IPS DF 19.7 (cell line): ENCODE measurements around the gene COPRS.
"Not testable (repeated sequence)": the region's sequence is repeated elsewhere in the genome, so short reads cannot be mapped to it uniquely, and the experiment has no call there.

Source experiments
- DNase-seq: peaks from one replicate; pipeline ENCODE4 v3.0.0-alpha.2; 2013; ENCODE audit warnings: low read depth, low spot score

The COPRS gene

DNA sequence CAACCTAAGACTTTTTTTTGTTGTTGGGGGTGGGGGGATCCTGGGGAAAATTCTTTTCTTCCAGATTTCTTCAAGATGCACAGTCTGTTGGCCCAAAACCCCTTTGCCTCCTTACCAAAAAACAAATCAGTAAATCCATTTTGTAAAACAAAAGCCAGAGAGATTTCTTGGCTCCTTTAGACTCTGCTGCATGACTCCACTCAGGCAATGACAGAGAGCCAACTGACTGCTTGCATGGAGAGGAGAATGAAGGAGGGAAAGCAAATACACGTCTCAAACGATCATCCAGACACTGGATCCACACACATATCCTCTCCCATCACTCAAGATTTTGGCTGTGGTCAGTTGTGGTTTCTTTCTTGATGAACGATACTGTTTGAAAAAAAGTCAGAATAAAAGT, 13.8 kb downstream of the COPRS start:
- DNase-seq: no peak

DNA sequence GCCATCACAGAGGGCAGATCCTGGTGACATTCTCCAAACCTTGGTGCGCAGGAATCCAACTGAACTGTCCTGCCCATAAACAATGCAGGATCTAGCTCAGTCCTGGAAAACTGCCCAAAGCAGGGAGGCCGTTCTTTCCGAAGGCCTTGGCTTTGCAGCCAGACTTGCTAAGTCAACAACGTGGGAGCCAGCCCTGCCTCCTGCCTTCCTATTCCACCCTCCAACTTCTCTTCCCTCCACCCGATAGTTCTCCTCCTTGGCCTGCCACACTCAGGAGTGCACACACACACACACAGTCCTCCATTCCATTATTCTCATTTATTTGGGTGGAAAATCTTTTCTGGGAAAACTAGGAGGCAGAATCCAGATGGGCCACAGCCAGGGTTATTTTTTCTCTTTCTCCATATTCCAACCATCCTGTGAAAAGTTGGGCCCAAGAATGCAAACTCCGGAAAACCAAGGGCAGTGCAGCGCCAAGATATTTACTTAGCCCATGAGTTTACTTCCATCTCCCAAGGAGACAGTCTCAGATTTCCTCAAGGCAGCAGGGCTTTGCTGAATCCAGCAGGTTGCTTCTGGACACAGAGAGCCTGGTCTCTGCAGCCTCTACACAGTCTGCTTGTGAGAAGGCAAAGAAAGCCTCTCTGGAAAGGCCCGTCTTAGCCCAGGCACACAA, 15.8 kb downstream of the COPRS start:
- DNase-seq: no peak

DNA sequence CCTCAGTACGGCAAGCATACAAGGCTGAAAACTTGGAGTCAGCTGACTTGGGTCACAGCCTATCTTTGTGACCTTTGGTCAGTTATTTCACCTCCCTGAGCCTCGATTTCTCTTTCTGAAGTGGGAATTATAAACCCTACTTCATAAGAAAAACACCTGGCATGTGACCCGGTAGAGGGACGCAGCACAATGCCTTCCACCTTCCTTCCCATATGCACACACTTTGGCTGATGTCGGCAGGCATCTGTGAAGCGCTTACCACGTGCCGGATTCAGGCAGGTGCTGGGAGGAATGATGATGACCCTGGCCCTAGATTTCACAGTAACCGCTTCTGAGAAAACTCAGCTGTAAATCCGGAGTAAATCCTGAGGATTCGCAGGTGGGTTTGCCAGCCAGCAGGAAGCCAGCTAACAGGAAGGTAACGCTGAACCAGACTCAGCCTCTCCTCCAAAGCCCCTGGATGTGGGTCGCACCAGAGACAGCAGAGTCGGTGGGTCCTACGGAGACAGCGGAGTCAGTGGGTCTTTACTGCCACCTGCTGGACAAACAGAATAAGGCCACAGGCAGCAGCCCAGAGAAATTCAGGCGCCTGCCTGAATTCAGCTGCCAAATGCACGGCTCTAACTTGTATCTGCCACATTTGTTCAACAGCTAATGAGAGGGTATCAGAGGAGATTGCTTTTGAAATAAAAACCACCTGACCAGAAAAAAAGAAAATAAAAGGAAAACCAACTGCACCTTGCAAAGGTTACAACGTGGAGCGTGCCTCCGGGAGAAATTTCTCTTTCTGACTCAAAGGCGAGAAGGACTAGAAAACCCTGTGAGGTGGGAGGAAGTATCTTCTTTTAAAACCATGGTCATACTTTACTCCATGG, 16.6 kb downstream of the COPRS start:
- peak; percentile 67 for DNase-seq

DNA sequence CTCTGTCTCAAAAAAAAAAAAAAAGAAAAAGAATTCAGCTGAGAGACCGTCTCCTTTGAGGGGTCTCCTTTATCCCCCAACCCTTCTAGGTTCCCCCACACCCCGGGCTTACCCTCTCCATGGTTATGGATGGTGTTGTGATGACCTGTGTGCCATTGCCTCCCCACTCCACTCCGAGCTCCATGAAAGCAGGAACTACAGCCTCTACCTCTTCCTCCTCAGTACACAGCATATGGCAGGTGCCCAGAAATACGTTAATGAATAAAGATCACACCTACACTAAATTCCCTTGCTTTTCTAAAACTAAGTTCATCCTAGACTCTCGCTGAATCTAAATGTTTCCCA, 17.2 kb downstream of the COPRS start:
- DNase-seq: no peak

DNA sequence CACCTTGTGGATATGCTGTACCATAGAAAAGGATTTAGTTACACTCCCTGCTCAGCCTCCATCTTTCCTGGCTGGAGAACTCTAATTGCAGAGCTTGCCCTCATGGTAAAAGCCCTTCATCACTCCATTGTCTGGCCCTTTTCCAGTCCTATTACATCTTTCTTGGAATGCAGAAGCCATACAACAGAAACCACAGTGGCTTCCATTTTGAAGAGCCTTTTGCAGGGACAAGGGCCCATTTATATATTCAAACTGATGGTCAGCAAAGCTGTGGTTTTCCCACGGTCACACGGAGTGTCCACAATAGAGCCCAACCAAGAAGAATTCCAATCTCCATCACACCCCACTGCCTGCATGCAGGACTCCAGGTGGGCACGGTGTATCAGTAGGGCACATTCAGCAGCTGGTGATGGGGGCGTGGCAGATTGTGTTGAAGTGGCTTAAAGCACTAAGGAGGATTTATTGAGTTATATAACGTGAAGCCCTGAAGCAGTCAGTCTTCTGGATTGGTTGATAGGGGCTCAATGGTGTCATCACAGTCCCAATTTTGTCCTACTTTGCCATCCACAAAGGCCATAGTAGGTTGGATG, 20.3 kb downstream of the COPRS start:
- DNase-seq: no peak

DNA sequence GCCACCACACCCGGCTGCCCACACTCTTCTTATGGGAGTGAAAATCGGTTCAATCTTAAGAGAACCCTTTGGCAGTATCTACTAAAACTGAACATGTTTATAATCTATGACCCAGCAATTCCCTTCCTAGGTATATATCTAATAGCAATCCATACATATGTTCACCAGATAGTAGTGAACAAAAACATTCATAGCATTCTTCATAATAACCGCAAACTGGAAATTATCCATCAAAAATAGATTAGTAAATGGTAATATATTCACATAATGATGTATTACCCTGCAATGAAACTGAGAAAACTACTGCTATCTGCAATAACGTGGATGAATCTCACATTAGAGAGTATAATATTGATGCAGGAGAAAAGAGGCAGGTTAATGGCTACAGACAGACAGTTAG, 23.1 kb downstream of the COPRS start:
- no peak for DNase-seq

DNA sequence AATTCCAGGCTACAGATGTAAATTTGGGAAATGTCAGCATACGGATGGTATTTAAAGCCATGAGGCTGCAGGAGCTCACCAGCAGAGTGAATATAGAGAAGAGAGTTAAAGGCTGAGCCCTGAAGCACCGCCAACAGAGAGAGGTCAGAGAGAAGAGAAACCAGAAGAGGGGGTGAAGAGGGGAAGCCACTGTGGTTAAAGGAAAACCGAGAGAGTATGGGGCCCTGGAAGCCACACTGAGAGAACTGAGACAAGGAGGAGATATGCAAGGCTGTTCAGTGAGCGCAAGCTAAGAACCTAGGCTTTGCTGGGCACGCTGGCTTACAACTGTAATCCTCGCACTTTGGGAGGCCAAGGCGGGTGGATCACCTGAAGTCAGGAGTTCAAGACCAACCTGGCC, 24.6 kb downstream of the COPRS start:
- DNase-seq: no peak

DNA sequence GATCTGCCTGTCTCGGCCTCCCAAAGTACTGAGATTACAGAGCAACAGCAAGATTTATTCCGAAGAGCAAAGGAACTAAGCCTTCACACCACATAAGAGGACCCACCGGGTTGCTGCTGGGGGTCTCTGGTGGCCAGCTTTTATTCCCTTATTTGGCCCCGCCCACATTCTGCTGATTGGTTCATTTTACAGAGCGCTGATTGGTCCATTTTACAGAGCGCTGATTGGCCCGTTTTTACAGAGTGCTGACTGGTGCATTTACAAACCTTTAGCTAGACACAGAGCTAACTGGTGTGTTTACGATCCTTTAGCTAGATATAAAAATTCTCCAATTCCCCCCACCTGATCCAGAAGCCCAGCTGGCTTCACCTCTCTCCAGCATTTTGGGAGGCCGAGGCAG, 26.3 kb downstream of the COPRS start:
- DNase-seq: no peak

DNA sequence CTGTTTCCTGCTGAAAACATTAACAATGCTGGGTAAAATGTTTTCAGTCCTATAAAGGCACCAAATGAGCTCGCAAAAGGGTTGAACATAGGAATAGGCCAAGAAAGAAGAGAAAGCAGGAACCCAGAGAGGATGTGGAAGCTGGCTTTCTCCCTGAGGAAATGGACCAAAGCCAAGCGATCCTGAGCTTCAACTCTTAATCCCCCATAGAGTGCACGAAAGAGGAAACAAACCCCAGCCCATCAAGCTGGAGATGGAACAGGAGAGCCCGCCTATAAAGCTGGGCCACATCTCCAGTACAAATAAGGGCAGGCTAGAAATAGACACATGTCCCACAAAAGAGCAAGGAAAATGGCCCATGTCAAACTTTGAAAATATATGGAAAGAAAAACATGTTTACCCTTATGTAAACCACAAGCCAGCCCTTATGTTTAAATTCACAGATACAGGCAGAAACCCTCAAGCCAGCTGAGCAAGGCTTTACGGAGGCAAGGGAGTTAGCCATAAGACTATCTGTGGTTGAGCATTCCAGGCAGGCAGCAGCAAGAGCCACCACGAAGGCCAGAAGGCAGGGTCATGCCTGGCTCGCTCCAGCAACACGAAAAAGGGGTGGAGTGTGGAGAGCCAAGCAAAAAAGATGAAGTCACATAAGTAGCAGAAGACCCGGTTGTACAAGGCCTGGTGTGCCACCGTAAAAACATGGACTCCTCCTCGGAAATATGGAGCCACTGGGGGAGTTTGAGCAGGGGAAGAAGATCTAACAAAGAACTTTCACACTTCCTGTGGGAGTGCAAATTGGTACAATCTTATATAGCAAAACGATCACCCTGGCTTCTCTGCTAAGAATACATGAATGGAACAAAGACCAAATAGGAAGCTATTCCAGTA, 27.8 kb downstream of the COPRS start:
- no peak for DNase-seq

DNA sequence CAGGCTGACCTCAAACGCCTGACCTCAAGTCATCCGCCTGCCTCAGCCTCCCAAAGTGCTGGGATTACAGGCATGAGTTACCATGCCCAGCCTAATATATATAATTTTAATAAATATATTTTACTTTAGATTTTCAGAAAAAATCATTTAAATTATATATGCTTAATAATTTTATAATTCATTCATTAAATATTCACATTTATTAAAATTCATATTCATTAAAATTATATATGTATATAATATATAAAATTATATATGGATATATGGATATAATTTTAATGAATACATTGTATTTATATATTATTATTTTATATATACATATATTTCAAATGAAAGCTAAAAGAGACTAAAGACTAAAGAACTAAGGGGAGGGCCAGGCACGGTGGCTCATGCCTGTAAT, 29.4 kb downstream of the COPRS start:
- no peak for DNase-seq

DNA sequence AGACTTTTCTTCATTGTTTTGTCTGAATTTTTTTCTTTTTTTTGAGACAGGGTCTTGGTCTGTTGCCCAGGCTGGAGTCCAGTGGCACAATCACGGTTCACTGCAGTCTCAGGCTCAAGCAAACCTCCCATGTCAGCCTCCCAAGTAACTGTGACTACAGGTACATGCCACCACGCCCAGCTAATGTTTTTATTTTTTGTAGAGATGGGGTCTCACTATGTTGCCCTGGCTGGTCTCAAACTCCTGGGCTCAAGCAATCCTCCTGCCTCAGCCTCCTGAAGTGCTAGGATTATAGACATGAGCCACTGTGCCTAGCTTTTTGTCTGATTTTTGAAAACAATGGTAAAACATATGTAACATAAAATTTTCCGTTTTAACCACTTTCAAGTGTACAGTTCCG, 30.1 kb downstream of the COPRS start:
- not testable (repeated sequence) for DNase-seq

DNA sequence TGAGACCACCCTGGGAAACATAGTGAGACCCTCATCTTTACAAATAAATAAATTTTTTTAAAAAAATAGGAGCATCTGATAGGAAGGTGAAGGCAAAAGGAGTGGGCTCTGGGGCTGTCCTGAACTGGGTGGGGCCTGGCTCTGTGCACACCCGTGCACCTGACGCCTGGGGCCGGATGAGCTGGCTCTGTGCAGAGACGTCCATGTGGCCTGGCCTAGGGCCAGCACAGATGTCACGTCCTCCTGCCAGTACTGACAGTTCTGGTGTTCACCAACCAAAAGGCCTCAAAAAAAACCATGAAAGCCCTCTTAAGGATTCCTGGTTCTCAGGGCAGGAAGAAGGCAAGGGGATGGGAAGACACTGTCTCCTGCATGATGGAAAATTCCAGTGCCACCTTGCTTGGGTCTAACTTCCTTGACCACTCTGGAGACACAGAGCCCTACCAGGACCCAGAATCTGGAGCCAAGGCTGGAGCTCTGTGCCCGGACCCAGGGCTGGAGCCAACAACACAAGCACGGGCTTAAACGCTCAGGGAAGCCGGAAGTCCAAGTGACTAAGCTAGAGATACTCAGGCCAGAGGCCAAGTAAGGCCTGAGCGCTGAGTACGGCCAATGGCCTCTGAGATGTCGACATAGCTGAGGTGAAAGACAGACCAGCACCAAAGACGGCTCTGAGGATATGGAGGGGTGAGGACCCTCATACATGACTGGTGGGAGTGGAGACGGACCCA, 32.9 kb downstream of the COPRS start:
- no peak for DNase-seq

DNA sequence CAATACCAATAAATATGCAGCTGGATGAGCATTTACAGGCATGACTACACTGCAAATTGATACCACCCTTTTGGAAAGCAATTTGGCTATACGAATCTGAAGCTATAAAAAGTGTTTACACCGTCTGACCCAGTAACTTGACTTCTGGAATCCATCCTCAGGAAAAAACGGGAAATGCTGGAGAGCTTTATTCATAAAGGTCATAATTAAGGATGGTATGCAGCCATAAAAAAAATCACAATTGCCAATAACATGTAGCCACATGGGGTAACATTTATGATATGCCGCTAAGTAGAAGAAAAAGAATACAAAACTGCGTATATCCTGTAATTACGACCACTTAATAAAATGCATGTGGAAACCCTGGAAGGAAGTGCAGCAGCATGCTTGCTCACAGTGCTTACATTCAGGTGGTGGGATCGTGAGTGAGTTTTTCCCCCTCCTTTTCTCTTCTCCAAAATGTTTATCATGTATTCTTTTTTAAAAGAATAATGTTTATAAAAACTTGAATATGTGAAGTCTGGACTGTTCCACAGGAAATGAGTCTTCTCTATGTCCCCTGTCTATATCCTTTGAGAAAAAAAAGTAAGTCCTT, 34.2 kb downstream of the COPRS start:
- DNase-seq: no peak

DNA sequence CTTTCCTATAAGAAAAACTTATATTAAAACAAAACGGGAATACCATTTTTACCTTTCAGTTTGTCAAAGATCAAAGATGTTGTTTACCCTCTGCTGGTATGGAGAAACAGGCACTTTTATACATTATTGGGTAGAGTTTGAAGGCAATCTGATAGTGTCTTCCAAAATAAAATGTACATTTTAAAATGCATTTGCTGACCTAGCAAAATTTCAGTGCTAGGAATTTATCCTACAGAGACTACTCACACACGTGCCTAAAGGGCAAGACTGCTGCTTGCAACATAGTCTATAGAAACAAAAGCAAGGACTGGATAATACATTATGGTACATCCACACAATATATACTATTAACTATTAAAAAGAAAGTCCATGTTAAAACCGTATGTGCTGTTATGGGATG, 36.0 kb downstream of the COPRS start:
- no peak for DNase-seq

DNA sequence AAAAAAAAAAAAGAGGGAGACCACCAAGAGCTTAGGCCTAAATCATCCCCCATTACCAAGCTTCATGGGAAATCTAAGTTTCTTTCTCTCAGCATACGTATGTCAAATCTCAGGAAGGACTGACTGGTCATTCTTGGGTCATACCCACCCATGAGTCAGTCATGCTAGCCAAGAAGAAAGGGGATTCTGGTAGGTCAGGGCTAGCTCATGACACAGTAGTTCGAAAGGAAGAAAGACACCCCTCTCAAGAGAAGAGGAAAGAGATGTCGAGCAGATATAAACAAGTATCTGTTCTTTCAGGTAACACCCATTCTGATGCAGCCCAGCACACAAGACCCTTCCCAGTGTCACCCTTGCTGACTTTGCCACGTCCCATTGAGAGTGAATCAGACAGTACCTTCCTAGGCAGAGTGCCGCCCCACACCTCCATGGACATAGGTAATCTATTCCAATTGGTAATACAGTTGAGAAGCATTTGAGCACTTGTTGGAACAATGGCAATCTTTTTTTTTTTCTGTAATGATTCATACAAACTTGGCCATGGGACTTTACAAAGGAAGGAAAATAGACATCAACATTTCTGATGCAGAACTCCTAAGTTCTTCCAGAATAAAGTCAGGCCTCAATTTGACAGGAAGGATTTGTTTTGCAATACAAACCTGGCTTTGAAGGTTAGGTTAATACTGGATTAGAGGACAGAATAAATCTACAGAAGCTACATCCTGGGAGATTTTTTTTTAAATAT, 38.2 kb downstream of the COPRS start:
- no peak for DNase-seq

DNA sequence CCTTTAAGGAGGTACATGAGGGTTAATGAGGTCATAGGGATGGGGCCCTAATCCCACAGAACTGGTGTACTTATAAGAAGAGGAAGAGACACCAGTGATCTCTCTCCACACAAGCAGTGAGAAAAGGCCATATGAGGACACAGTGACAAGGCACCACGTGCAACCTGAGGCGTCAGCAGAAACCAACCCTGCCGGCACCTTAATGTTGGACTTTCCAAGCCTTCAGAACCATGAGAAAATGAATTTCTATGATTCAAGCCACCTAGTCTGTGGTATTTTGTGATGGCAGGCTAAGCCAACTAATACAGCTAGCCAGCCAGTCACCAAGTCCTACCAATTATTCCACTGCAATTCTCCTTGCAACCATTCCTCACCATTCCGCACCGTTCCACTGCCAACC, 39.5 kb downstream of the COPRS start:
- DNase-seq: no peak

DNA sequence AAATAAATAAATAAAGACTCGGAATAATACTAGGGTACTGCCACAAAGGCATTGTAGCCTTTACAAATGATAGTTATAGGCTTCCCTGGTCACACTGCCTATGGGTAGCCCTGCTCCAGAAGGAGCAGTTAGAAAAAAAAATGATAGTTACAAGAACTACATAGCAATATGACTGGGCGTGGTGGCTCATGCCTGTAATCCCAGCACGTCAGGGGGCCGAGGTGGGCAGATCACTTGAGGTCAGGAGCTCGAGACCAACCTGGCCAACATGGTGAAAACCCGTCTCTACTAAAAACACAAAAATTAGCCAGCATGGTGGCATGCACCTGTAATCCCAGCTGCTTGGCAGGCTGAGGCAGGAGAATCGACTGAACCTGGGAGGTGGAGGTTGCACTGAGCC, 40.2 kb downstream of the COPRS start:
- DNase-seq: not testable (repeated sequence)

DNA sequence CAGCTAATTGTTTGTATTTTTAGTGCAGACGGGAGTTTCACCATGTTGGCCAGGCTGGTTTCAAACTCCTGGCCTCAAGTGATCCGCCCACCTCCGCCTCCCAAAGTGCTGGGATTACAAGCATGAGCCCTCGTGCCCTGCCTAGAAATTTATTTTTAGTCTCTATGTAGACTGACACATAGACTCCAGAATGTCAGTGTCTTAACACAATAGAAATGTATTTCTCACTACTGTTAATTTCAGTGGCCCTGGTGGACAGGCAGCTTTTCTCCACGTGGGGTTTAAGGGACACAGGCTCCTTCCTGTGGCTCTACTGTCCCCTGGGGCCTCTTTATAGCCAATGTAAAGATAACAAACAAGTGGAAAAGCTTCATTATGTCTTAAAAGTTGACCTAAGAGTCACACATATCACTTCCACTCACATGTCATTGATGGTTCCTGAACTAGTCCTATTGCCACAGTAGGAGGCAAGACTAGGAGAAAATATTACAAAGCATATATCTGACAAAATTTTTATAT, 43.8 kb downstream of the COPRS start:
- DNase-seq: no peak

DNA sequence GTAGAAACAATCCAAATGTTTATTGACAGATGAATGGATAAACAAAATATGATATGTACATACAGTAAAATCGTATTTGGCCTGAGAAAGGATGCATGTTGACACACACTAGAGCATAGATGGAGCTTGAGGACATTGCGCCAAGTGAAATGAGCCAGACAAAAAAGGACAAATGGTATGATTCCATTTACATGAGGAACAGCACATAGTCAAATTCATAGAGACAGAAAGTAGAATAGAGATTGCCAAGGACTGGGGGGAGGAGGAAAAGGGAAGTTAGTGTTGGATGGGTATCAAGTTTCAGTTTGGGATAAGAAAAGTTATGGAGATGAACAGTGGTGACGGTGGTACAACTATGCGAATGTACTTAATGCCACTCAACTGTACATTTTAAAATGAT, 47.9 kb downstream of the COPRS start:
- DNase-seq: no peak

DNA sequence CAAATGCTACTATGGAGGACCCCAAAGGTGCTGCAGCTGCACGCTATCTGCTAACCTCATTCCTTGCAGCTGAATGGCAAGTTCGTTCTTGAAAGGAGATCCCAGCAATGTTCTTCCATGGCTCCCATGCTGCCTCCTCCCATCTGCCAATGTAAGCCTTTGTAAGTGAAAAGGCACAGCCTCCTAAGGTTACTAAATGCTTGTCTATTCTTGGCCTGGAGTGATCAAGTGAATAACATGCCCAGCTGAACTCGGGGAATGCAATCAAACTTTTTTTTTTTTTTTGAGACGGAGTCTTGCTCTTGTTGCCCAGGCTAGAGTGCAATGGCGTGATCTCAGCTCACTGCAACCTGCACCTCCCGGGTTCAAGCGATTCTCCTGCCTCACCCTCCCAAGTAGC, 49.2 kb downstream of the COPRS start:
- DNase-seq: not testable (repeated sequence)
